Upper lobe of left lung (tissue), 6 donors: Measurements from ENCODE around the gene CDPF1. TPM values are rescaled to one million over a fixed set of nuclear protein-coding genes. Genes with fewer than 3 reads are reported as not detected.

Source experiments
- ATAC-seq, 2 donors: fragments of 200-7000 bp; cut with Tn5 transposase; one replicate each; pipeline ENCODE4 v1.9.1; 2022; ENCODE audit warnings: mild to moderate bottlenecking in 2 of 2, moderate library complexity in 2 of 2; ENCODE audit not compliant: low FRiP score in 2 of 2
- DNase-seq, 2 donors: peaks; one replicate each; pipeline ENCODE4 v3.0.0-alpha.2; 2019 to 2020
- H3K27ac ChIP-seq, 4 donors: fragments of 200-600 bp; sonication (generic); one replicate each; pipeline ENCODE4 v1.5.1; 2016 to 2019
- H3K27me3 ChIP-seq, 4 donors: fragments of 200-600 bp; sonication (generic); one replicate each; pipeline ENCODE4 v1.5.1; 2017 to 2019
- H3K36me3 ChIP-seq, 4 donors: fragments of 200-600 bp; sonication (generic); one replicate each; pipeline ENCODE4 v1.5.1; 2016 to 2019
- H3K4me1 ChIP-seq, 4 donors: fragments of 200-600 bp; sonication (generic); one replicate each; pipeline ENCODE4 v1.5.1; 2018 to 2019
- H3K4me3 ChIP-seq, 4 donors: fragments of 200-600 bp; sonication (generic); one replicate each; pipeline ENCODE4 v1.5.1; 2017 to 2019; ENCODE audit warnings: mild to moderate bottlenecking in 2 of 4, moderate library complexity in 1 of 4
- H3K9me3 ChIP-seq, 4 donors: fragments of 200-600 bp; sonication (generic); one replicate each; pipeline ENCODE4 v1.5.1; 2018 to 2019
- CTCF ChIP-seq, 6 experiments: fragments of 450-650 bp in 4 of 6; fragments of 200-600 bp in 2 of 6; sonication (generic) in 2 of 6; IDR thresholded peaks; one replicate each; pipeline ENCODE4 v1.5.1; 2016 to 2019; ENCODE audit warnings: antibody characterized with exemption in 6 of 6
- EP300 ChIP-seq, 4 donors: sonication (generic); formaldehyde crosslinking; IDR thresholded peaks; one replicate each; pipeline ENCODE4 v1.5.1; 2017; ENCODE audit warnings: antibody characterized with exemption in 4 of 4, control low read depth in 2 of 4
- POLR2A ChIP-seq, 4 donors: fragments of 450-650 bp; IDR thresholded peaks; one replicate each; pipeline ENCODE4 v1.5.1; 2016 to 2017; ENCODE audit warnings: antibody characterized with exemption in 4 of 4, mild to moderate bottlenecking in 2 of 4
- POLR2AphosphoS5 ChIP-seq, 2 donors: sonication (generic); formaldehyde crosslinking; IDR thresholded peaks; one replicate each; pipeline ENCODE4 v1.5.1; 2017; ENCODE audit warnings: antibody characterized with exemption in 2 of 2
- WGBS, 2 donors: methylation state at CpG; one replicate each; pipeline ENCODE4 v1.1.5; 2017 to 2018; 5-methylcytosine and 5-hydroxymethylcytosine counted together
- total RNA-seq, 6 donors: library from RNA; depleted of rRNA in 4 of 6; stranded (reverse); fragments of >200 nt in 4 of 6; gene quantifications; one replicate each; pipeline versions ENCODE4 v1.1.0 to v1.2.1, GENCODE V29; 2016 to 2021
- donor health status: DM: no; HTN: no; CAD: no; lungs with moderate emphysema.
- donor health status: DM: no; HTN: yes; CAD: no; lungs with severe emphysema.

The CDPF1 gene, protein sequence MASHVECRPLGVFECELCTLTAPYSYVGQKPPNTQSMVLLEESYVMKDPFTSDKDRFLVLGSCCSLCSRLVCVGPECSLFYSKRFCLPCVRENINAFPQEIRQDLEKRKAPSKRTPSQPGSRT
- total RNA-seq = 10 to 100 TPM in 3 of 6 donors, 1 to 10 TPM in 3; 6.8 to 22.9 (median 11.2) TPM

DNA sequence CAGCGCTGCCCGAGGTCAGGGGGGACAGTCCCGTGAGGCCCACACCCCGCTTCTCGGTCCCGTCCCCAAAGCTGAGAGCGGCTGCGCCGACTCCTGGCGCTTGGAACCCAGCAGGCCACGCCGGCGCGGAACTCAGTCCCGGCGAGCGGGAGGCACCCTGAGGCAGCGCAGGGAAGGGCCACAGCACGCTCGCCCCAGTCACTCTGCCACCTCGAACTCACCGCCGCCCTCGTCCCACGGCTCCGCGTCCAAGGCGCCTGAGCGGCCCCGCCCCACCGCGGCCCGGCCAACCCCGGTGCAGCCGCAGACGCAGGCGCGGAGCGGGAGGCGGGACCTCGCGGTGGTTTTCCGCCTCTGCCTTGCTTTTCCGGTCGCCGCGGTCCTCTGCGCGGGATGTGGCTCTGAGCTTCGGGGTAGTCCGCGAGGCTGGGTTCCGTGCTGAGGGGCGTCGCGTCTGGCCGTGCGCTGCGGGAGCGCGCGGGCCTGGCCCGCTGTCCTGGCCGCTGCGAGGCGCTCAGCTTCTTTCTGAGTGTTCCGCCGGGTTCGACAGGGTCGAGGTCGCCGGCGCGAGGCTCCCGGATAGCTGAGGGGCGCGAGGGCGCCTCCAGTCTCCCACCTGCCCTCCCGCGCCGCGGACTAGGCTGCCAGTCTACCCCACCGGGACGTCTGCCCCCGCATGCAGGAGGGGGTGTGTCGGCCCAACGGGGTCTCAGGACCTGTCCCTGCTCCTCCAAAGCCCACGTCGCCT lies at the start of gene CDPF1:
Gene CDPF1 (minus strand): TSS at position 259 of the 748 bp plus-strand sequence. CDS start 2,009 bp downstream, outside the sequence.
- DNase-seq (peak; percentile 94 to 98), ATAC-seq (peak; percentile 95 to 98)
- 0 to 6% methylated on average over 18 to 58 of the region's 89 CpGs for WGBS, 2 donors
- H3K27me3 ChIP-seq = no peaks in the 10 kb centered on the region
- H3K9me3 ChIP-seq = no peaks in the 10 kb centered on the region
- H3K4me3 ChIP-seq = peak within 1 kb of the TSS; percentile 63 to 95 (median 74)
- H3K27ac ChIP-seq = peak within 1 kb of the TSS; percentile 81 to 90 (median 86)
- peaks cover 12 to 27% (median 20%) of the 10 kb centered on the region in 4 donors for H3K4me1 ChIP-seq
- TF ChIP-seq POLR2AphosphoS5 (IDR thresholded peaks at IDR 0.05) (peak; percentile 78 to 91), CTCF (IDR thresholded peaks at IDR 0.05) (peak in 3 of 6 experiments; percentile 18 to 48 (median 28)), EP300 (IDR thresholded peaks at IDR 0.05) (peak in 1 of 4 donors; percentile 37), POLR2A (IDR thresholded peaks at IDR 0.05) (peak in 3 of 4 donors; percentile 61 to 96 (median 86))
- H3K36me3 ChIP-seq = peaks cover 0 to 4% (median 0%) of the 10 kb centered on the region in 4 donors

- no peak overlapping the region for H3K27ac ChIP-seq
- peaks cover 15 to 21% (median 18%) of the 10 kb centered on the region in 4 donors for H3K4me1 ChIP-seq
- 94 to 95% methylated on average over 13 of the region's 13 CpGs for WGBS, 2 donors
- TF ChIP-seq EP300 (IDR thresholded peaks at IDR 0.05) (no peak), POLR2AphosphoS5 (IDR thresholded peaks at IDR 0.05) (no peak), POLR2A (IDR thresholded peaks at IDR 0.05) (no peak), CTCF (IDR thresholded peaks at IDR 0.05) (no peak)
- no peaks in the 10 kb centered on the region for H3K27me3 ChIP-seq
- H3K4me3 ChIP-seq = no peak overlapping the region
- ATAC-seq (no peak), DNase-seq (no peak)
- H3K36me3 ChIP-seq = no peaks in the 10 kb centered on the region
- H3K9me3 ChIP-seq = no peaks in the 10 kb centered on the region
These were observed 49.0 kb upstream of the CDPF1 start for GRCh38 chr22:46299101-46299500.

GRCh38 chr22:46297151-46297812 lies 47.2 kb upstream of the CDPF1 start:
- H3K27ac ChIP-seq = peak overlapping the region in 1 of 4 donors; percentile 92
- H3K36me3 ChIP-seq = peaks cover 2 to 10% (median 6%) of the 10 kb centered on the region in 4 donors
- DNase-seq = no peak
- no peaks in the 10 kb centered on the region for H3K9me3 ChIP-seq
- peaks cover 15 to 24% (median 19%) of the 10 kb centered on the region in 4 donors for H3K4me1 ChIP-seq
- no peak for TF ChIP-seq POLR2A (IDR thresholded peaks at IDR 0.05)
- no peak for TF ChIP-seq EP300 (IDR thresholded peaks at IDR 0.05)
- no peak for TF ChIP-seq CTCF (IDR thresholded peaks at IDR 0.05)
- no peak for TF ChIP-seq POLR2AphosphoS5 (IDR thresholded peaks at IDR 0.05)
- H3K27me3 ChIP-seq = no peaks in the 10 kb centered on the region
- WGBS, 2 donors = 6 to 19% methylated on average over 9 to 24 of the region's 32 CpGs
- peak overlapping the region; percentile 34 to 70 (median 62) for H3K4me3 ChIP-seq
- ATAC-seq = no peak

DNA sequence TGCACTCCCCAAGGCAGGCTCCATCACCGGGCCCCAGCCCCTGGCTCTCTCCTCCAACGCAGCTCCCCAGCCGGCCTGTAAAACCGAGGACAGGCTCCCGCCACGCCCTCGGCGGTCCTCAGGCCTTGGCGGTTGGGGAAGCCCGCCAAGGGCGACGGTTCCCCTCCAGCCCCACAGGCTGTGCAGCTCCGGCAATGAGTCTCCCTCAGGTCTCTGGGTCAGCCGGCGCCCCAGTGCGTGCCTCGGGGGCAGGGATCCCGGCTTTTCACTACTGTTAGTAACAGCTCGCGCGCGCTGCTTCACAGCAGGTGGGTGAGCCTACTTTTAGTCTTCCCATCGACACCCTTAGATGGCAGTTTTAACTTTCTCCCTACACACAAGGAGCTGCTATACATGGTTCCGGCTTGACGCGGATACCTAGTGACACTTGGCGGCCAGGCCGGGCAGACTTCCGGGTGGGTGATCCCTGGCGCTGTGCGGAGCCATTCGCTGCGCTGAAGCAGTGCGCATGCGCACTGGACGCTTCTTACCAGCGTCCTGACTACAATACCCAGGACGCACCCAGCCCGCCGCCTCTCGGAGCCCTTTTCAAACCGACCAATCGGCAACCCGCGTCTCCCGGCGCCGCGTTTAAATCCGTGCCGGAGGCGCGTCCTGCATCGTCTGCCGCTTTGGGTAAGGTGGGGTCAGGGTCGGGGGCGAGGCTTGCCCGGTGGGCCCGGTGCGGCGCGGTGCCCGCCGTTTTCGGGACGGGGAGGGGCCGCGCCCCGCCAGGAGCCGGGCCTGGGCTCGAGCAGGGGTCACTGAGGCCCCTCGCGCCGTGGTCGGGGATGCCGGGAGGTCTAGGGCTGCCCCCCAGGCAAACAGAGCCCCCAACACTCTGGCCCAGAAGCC lies 46.4 kb upstream of the CDPF1 start, which contains the start of gene GTSE1:
Gene GTSE1 (plus strand): TSS at position 614 of the 894 bp plus-strand sequence. CDS start 531 bp downstream, outside the sequence.
- WGBS, 2 donors = 2 to 3% methylated on average over 28 to 56 of the region's 76 CpGs
- peaks cover 15 to 24% (median 19%) of the 10 kb centered on the region in 4 donors for H3K4me1 ChIP-seq
- peaks cover 2 to 18% (median 12%) of the 10 kb centered on the region in 4 donors for H3K36me3 ChIP-seq
- TF ChIP-seq CTCF (IDR thresholded peaks at IDR 0.05) = peak in 3 of 6 experiments; percentile 29 to 61 (median 36)
- TF ChIP-seq POLR2AphosphoS5 (IDR thresholded peaks at IDR 0.05) = peak; percentile 77 to 79
- peak in 3 of 4 donors; percentile 52 to 79 (median 55) for TF ChIP-seq POLR2A (IDR thresholded peaks at IDR 0.05)
- TF ChIP-seq EP300 (IDR thresholded peaks at IDR 0.05) = no peak
- ATAC-seq = peak; percentile 98
- peak within 1 kb of the TSS; percentile 87 to 95 (median 93) for H3K27ac ChIP-seq
- peak; percentile 98 to 99 for DNase-seq
- H3K27me3 ChIP-seq = no peaks in the 10 kb centered on the region
- H3K9me3 ChIP-seq = no peaks in the 10 kb centered on the region
- peak within 1 kb of the TSS; percentile 50 to 70 (median 62) for H3K4me3 ChIP-seq
